Activated naive CD4-positive, alpha-beta T cell treated with anti-CD3 and anti-CD28 coated beads, Interleukin-2, amount 50 U/mL, for 72 hours (primary cell): ENCODE results near the gene FATE1. TPM values are rescaled to one million over a fixed set of nuclear protein-coding genes. Genes with fewer than 3 reads are reported as not detected.

Source experiments
- ATAC-seq, 2 donors: fragments of 150-1000 bp; cut with Tn5 transposase; 2 replicates each; pipeline ENCODE4 v1.10.0; 2021; ENCODE audit warnings: mild to moderate bottlenecking in 2 of 2, moderate library complexity in 2 of 2
- DNase-seq, 2 donors: peaks; one replicate each; pipeline ENCODE4 v3.0.0; 2021 to 2022; ENCODE audit warnings: low spot score in 2 of 2
- H3K27ac Mint-ChIP-seq, 2 donors: one replicate each; pipeline ENCODE4 v1.8.0; 2022; ENCODE audit warnings: mild to moderate bottlenecking in 2 of 2, mixed read lengths in 2 of 2
- H3K36me3 Mint-ChIP-seq, 2 donors: one replicate each; pipeline ENCODE4 v1.8.0; 2022; ENCODE audit warnings: mixed read lengths in 2 of 2
- H3K9me3 Mint-ChIP-seq, 2 donors: one replicate each; pipeline ENCODE4 v1.8.0; 2022; ENCODE audit warnings: mixed read lengths in 2 of 2
- total RNA-seq, 2 donors: library from RNA; stranded (reverse); gene quantifications; one replicate each; pipeline ENCODE4 v1.2.3, GENCODE V29; 2022

The FATE1 gene
- total RNA-seq, 2 donors from 2014 or later: not detected

- no peak for DNase-seq
- Mint-ChIP-seq H3K9me3 (no peaks in the 10 kb centered on the region), H3K36me3 (no peaks in the 10 kb centered on the region), H3K27ac (no peak overlapping the region)
- ATAC-seq: no peak
Measured at GRCh38 chrX:151754641-151755215, 38.9 kb downstream of the FATE1 start.

- no peak overlapping the region for H3K27ac Mint-ChIP-seq
- no peaks in the 10 kb centered on the region for H3K36me3 Mint-ChIP-seq
- DNase-seq (no peak), ATAC-seq (no peak)
- H3K9me3 Mint-ChIP-seq: no peaks in the 10 kb centered on the region
Measured at GRCh38 chrX:151759041-151759708, 43.3 kb downstream of the FATE1 start.

- no peaks in the 10 kb centered on the region for H3K36me3 Mint-ChIP-seq
- no peak overlapping the region for H3K27ac Mint-ChIP-seq
- H3K9me3 Mint-ChIP-seq: no peaks in the 10 kb centered on the region
- ATAC-seq (no peak), DNase-seq (no peak)
Measured at GRCh38 chrX:151762802-151763201, 47.0 kb downstream of the FATE1 start.

- H3K27ac Mint-ChIP-seq: no peak overlapping the region
- H3K9me3 Mint-ChIP-seq: no peaks in the 10 kb centered on the region
- DNase-seq: no peak
- ATAC-seq: no peak
- H3K36me3 Mint-ChIP-seq: no peaks in the 10 kb centered on the region
Measured at GRCh38 chrX:151763711-151764110, 47.9 kb downstream of the FATE1 start.

- no peaks in the 10 kb centered on the region for H3K36me3 Mint-ChIP-seq
- no peaks in the 10 kb centered on the region for H3K9me3 Mint-ChIP-seq
- DNase-seq (no peak), ATAC-seq (no peak)
- H3K27ac Mint-ChIP-seq: no peak overlapping the region
Measured at GRCh38 chrX:151765026-151765425, 49.2 kb downstream of the FATE1 start.

GRCh38 chrX:151771726-151772125 is 55.9 kb downstream of the FATE1 start:
- Mint-ChIP-seq H3K36me3 (no peaks in the 10 kb centered on the region), H3K9me3 (no peaks in the 10 kb centered on the region), H3K27ac (no peak overlapping the region)
- DNase-seq (no peak), ATAC-seq (no peak)

Other genes starting within 250 kb of the FATE1 start
- not detected for gene PASD1, start 152.4 kb upstream of the FATE1 start, total RNA-seq
- not detected for gene PRRG3, start 20.6 kb upstream of the FATE1 start, total RNA-seq
- gene CNGA2, start 18.7 kb downstream of the FATE1 start, total RNA-seq: not detected
- not detected for gene MAGEA4, start 196.9 kb downstream of the FATE1 start, total RNA-seq